ENCODE measurements around the gene NEK6. TPM values are rescaled to one million over a fixed set of nuclear protein-coding genes. Genes with fewer than 3 reads are reported as not detected.

NEK6 gene
- total RNA-seq, 6 donors from 2014 or later = 33.8 to 144 (median 59.7) TPM

DNA sequence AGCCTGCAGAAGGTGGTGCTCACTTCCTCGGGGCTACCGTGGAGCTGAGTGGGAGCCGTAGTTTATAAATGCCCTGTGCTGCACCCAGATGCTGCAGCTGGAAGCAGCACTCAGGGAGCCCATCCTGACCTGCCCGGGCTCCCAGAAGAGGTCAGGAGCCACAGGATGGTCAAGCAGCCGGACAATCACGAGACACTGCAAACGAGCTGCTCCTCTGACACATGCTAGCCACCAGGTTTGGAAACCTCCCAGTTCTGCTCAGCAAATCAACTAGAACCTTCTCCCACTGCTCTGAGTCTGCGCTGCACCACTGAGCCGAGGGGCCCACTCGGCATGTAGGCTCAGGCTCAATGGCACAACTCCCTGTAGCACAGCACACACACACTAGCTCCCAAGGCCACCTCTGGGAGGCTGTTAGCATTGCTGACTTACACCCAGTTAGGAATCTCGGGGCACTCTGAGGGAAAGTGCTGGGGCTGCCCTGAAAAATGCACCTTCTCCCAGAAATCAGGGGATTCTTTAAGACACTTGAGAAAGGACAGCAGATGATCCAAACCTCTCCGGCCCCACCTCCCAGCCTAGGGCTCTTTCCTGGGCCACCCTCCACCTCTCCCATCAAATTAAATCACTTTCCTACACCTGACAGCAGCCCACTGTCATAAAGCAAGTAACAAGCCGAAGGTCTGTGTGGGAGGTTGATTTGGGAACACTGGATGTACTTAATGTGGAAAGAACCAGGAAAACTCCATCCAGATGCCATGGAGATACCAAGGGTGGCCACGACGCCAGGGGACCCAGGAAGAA lies 98.4 kb downstream of the NEK6 start:
- H3K27me3 ChIP-seq = no peaks in the 10 kb centered on the region
- no peak for TF ChIP-seq CTCF (IDR thresholded peaks at IDR 0.05)
- TF ChIP-seq POLR2A (IDR thresholded peaks at IDR 0.05) = no peak
- no peak for TF ChIP-seq EP300 (IDR thresholded peaks at IDR 0.05)
- no peak for TF ChIP-seq POLR2AphosphoS5 (IDR thresholded peaks at IDR 0.05)
- no peak for ATAC-seq (ENCODE audit: low FRiP score in 2 of 2)
- no peaks in the 10 kb centered on the region for H3K9me3 ChIP-seq
- H3K4me3 ChIP-seq = no peak overlapping the region
- H3K4me1 ChIP-seq = no peaks in the 10 kb centered on the region
- H3K27ac ChIP-seq = no peak overlapping the region
- DNase-seq = peak in 1 of 2 donors; percentile 17
- WGBS, 2 donors = 85 to 86% methylated on average over 10 to 14 of the region's 15 CpGs
- H3K36me3 ChIP-seq = peaks cover 10 to 63% (median 40%) of the 10 kb centered on the region in 4 donors

- Histone ChIP-seq H3K9me3 (no peaks in the 10 kb centered on the region), H3K27me3 (no peaks in the 10 kb centered on the region), H3K27ac (no peak overlapping the region), H3K36me3 (peaks cover 4 to 56% (median 34%) of the 10 kb centered on the region in 4 donors), H3K4me1 (no peaks in the 10 kb centered on the region), H3K4me3 (no peak overlapping the region)
- DNase-seq = peak in 1 of 2 donors; percentile 15
- ATAC-seq (ENCODE audit: low FRiP score in 2 of 2) = no peak
- TF ChIP-seq EP300 (IDR thresholded peaks at IDR 0.05) (no peak), POLR2AphosphoS5 (IDR thresholded peaks at IDR 0.05) (no peak), CTCF (IDR thresholded peaks at IDR 0.05) (no peak), POLR2A (IDR thresholded peaks at IDR 0.05) (no peak)
- 92 to 93% methylated on average over 19 of the region's 19 CpGs for WGBS, 2 donors
Measured at GRCh38 chr9:124356745-124357390, 99.1 kb downstream of the NEK6 start.

DNA sequence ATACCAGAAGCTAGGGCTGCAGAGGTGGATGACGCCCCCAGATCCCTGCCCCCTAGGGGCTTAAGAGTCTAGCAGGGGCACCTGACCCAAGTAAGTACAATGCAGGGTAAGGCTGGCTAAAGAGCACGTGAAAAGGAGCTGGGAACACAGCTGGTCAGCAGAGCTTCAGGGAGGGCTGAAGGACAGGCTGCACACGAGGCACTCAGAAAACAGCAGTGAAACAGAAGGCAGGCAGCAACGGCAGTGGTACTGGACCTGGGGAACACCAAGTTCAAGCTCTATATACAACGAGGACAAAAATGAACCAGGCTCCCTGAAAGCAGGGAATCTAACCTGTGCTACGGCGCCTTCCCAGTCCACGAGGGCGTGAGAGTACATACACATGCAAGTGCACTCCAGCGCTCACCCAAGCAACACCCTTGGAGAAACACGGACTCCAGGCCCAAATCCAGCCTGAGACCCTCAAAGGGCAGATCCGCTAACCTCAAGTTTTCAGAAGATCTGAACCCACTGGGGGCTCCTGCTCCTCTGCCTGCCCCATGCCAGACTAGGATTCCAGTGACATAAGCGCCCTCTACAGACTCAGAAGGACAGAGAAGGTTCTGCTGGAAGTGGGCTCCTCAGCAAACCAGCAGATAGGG lies 100.1 kb downstream of the NEK6 start:
- DNase-seq (peak in 1 of 2 donors; percentile 17), ATAC-seq (ENCODE audit: low FRiP score in 2 of 2) (no peak)
- Histone ChIP-seq H3K27ac (no peak overlapping the region), H3K27me3 (no peaks in the 10 kb centered on the region), H3K4me3 (no peak overlapping the region), H3K36me3 (peaks cover 0 to 46% (median 27%) of the 10 kb centered on the region in 4 donors), H3K4me1 (no peaks in the 10 kb centered on the region), H3K9me3 (no peaks in the 10 kb centered on the region)
- WGBS, 2 donors = 78 to 92% methylated on average over 11 to 13 of the region's 13 CpGs
- TF ChIP-seq EP300 (IDR thresholded peaks at IDR 0.05) (no peak), POLR2AphosphoS5 (IDR thresholded peaks at IDR 0.05) (no peak), POLR2A (IDR thresholded peaks at IDR 0.05) (no peak), CTCF (IDR thresholded peaks at IDR 0.05) (no peak)

DNA sequence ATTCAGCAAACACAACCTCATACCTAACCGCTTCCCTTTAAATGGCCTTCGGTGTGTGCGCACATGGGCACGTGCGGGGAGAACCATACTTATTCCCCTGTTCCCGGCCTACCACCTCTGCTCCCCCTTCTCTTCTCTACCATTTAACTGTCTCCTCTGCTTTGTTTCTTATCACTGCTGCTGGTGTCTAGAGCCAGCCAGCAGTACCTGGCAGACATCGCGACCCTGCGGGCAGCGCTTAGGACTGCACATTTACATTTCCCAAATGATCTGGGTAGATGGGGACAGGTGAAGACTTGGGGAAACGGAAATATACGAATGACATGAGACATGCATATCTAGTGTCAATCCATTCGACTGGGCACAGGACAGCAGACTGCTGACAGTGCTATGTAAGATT lies 100.9 kb downstream of the NEK6 start:
- no peak for ATAC-seq (ENCODE audit: low FRiP score in 2 of 2)
- no peaks in the 10 kb centered on the region for H3K4me1 ChIP-seq
- H3K4me3 ChIP-seq = no peak overlapping the region
- no peak for DNase-seq
- WGBS, 2 donors = 93 to 96% methylated on average over 13 of the region's 13 CpGs
- H3K27me3 ChIP-seq = no peaks in the 10 kb centered on the region
- H3K9me3 ChIP-seq = no peaks in the 10 kb centered on the region
- no peak for TF ChIP-seq EP300 (IDR thresholded peaks at IDR 0.05)
- no peak for TF ChIP-seq POLR2AphosphoS5 (IDR thresholded peaks at IDR 0.05)
- no peak for TF ChIP-seq CTCF (IDR thresholded peaks at IDR 0.05)
- TF ChIP-seq POLR2A (IDR thresholded peaks at IDR 0.05) = no peak
- H3K36me3 ChIP-seq = peaks cover 0 to 38% (median 20%) of the 10 kb centered on the region in 4 donors
- H3K27ac ChIP-seq = no peak overlapping the region

Measured in upper lobe of left lung (tissue), 6 donors.